CD4-positive, alpha-beta T cell treated with Interleukin-21 for 1 hour (primary cell): Measurements from ENCODE around the gene TMEM108.

Experiments
- DNase-seq: peaks from one replicate; pipeline ENCODE4 v3.0.0-alpha.2; 2020

Gene TMEM108

DNA sequence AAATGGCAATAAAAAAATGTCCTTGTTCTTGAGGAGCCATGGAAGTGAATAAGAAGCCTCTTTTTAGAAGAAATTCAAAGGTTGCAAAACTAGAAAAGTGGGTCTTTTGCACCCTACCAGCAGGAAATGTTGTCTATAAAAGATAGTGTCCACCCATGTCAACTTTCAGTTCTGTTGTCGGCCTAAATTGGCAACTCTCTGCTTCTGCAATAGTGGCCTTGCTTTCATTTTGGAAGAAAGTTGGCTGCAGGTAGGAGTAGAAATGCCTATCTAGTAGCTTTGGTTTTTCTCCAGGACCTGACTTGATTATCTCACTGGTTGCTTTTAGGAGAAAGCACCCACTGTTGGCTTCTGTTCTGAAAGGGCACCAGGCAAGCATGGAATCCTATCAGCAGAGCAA is 85.4 kb downstream of the TMEM108 start:
- no peak for DNase-seq

DNA sequence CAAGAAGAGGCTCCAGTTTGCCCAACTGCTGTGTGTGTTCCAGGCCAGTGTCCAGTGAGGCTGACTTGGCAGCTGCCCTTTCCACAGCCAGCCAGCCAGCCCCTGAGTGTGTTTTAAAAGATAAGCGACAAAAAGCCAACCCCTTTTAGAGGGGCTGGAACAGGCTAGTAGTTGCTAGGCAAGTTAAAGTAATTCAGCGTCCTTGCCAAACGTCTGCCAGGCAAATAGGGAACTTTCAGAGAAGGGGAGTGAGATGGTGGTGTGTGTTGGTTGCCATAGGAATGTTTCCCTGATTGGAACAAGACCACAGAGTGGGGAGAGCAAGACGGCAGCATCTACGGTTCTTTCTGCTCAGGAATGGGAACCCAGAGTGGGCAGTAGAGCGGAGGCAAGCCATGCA is 86.3 kb downstream of the TMEM108 start:
- DNase-seq: no peak

GRCh38 chr3:133125171-133125570 is 87.0 kb downstream of the TMEM108 start:
- no peak for DNase-seq

DNA sequence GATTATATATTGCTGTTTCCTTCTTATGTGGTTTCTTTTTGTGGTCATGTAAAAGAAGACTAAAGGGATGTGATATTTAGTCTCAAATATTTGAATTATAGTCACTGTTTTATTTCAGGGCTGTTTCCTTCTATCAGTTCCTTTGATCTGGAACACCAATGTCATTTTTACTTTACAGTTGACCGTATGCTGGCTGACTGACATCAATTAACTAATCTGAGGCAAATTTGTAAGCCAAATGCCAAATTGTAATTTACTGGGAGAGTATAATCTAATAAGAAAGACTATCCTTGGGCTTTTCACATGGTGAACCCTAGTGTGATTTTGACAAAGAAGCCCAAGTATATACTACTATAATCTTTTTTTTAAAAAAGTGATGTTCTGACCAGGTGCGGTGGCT is 87.6 kb downstream of the TMEM108 start:
- no peak for DNase-seq

GRCh38 chr3:133127381-133127780 is 89.2 kb downstream of the TMEM108 start:
- DNase-seq: no peak

- DNase-seq: no peak
Observed at GRCh38 chr3:133130168-133130567, 92.0 kb downstream of the TMEM108 start.

- no peak for DNase-seq
Observed at GRCh38 chr3:133135306-133135705, 97.1 kb downstream of the TMEM108 start.

DNA sequence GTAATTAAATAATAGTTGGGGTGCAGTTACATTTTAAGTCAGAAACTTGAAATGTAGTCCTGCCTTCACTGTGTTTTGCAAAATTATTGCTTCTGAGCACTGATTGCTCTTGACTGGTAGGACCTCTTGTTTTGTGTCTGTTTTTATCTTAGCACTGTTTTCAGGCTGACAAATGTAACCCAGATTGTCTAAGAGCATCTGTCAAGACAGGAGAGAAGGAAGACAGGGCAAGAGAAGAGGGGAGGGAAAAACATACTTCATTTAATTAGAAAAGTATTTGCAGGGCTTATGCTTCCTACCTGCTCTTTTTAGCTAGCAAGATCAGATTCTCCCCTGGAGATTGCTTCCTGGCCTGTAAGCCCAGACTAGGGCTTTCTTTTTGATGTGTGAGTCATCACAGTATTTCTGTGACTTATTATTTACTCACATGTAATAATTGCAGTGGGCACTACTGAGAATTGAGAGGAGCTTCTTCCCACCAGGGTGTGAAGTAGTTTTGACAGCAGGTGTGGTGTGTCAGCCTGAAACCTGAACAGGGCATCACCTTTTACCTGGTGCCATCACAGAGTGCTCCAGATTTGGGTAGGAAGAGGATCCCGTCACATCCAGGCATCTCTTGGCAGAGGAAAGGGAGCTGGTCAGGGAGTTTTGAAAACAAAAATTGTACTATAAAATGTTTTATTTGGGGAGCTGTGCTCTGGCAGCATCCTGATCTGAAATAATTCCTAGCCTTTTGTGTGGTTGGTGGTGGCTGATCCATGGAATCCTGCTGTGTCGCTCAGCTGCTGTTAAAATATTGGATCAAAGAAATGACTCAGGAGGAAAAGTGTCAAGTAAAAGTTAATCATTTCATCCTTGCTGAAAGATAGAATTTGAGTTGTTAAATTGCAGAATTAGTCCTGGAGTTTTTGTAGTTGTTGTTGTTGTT is 98.2 kb downstream of the TMEM108 start:
- DNase-seq: no peak

DNA sequence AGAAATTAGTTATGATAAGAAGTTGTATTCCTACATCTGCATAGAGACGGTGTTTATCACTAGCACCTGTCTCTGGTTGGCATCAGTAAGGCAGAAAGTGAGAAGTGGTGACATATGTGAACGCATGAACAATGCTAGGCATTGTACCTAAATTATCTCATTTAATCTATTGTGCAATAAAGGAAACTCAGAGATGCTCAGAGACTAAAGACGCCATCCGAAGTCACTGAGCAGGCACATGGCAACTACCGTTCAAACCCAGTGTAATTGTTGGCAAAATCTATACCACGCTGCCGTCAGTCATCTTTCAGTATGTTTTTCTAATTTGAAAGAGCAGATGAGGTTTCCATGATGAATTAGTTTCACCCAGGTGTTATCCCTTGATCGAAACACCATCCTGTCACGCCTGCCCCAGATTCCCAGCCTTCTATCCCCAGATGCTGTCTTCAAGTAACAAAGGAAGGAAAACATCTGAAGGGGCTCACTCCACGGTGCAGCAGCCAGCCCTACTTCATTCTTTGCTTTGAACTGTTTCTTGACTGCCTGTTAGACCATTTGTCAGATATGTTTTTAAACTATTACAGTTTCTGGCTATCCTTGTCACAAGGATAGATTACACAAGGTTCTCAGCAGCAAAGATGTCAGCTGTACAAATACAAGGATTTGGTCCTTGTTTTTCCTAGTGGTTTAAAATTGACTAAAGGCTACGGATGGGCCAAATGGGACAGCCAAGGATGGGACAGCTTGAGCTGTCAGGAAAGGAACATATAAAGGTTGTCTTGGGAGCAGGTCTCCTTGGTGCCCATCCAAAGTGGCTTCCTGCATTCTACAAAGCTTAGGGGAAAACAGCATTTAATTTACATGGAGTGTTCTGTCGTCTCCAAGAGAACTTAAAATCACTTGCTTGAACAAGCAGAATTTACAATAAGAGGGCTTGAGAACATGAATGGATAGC is 99.1 kb downstream of the TMEM108 start:
- no peak for DNase-seq

DNA sequence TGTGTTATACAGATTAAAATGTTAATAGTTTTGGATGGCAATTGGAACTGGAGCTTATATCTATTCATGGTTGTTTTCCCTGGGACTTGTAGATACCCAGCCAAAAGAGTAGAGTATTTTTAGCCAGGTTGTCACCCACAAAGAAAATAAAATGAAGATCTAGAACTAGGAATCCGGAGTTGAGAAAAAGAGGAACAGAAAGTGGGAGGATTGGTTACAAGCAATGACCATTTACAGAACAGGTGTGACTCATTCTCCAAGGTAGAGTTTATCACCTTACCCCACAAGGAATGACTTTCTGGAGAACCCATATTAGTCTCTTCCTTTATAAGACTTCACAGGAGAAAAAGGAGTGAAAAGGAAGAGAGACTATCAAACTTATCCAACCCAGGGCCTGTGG is 99.8 kb downstream of the TMEM108 start:
- no peak for DNase-seq

DNA sequence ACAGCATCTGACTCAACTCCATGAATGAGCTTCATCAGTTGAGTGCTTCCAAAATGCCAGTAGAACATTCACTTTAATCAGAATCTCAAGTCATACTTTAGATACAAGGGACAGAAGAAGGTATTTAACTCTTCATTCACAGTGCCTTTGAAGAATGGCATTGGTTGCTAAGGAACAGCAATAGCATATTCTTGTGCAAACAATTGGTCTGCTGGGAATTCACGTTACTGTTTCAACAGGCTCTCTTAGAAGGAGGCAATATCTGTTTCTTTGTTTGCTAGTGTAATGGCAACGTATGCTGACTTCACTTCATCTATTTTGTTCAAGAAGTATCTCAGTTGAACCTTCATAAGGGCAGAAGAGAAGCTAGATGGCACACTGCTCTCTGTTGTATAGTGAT is 113.9 kb downstream of the TMEM108 start:
- no peak for DNase-seq

- DNase-seq: no peak
Observed at GRCh38 chr3:133152681-133153220, 114.6 kb downstream of the TMEM108 start.

- no peak for DNase-seq
Observed at GRCh38 chr3:133153382-133153781, 115.2 kb downstream of the TMEM108 start.

- no peak for DNase-seq
Observed at GRCh38 chr3:133157716-133158115, 119.5 kb downstream of the TMEM108 start.

- DNase-seq: no peak
Observed at GRCh38 chr3:133158686-133159085, 120.5 kb downstream of the TMEM108 start.

DNA sequence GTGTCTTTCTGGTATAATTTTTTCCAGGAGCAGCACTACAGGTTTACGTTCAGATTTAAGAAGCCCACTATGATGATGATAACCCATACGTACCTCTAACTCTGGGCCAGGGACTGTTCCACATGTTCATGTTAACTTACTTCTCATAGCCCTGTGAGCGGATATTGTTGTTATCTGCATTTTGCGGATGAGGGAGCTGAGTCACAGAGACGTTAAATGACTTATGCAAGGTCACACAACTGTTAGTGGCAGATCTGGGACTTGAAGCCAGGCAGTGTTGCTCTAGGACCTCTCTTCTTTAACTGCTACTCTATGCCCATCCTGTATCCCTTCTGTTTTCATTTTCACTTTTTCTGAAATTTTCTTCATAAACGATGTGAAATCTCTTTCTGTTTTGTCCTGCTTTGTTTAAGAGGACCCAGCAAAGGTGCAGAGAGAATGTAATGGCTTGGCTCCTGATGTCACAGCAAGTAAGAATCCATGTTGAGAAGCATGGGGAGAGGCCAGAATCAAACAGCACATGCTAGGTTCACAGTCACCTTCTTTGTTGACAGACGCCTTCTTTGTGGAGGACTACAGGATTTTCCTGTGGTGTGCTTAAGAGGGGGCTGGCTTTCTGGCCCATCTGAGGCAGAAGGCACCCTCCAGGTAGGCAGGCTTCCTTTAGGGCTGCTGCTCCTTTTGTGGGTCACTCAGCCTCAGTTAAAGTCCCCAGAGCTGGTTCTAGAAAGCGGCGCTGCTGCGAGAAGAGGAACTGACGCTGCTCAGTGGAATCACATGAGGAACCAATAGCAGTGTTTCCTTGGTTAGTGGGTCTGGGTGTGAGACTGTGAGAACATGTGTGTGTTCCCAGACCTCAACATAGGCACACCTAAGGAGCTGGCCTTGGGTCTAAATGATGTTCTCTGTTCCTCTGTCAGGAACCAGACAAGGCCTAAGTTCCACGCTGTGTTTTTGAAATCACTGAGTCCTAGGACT is 121.6 kb downstream of the TMEM108 start:
- no peak for DNase-seq

DNA sequence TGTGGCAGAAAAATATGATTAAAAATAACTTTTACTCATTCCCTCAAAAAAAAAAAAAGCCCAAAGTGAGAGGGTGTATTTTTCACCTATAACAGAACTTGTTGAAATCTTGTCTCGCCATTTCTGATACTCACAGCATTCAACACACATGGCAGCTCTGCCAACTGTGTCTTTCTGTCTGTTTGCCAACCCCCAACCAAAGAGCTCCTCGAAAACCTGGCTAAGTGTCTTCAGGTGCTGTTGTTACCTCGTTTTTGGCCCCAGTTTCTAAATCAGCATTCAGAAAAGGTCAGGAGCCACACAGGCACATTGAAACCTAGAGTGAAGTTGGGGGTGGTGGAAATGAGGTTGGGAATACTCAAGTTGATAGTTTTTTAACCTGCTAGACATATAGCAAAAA is 123.5 kb downstream of the TMEM108 start:
- DNase-seq: no peak

DNA sequence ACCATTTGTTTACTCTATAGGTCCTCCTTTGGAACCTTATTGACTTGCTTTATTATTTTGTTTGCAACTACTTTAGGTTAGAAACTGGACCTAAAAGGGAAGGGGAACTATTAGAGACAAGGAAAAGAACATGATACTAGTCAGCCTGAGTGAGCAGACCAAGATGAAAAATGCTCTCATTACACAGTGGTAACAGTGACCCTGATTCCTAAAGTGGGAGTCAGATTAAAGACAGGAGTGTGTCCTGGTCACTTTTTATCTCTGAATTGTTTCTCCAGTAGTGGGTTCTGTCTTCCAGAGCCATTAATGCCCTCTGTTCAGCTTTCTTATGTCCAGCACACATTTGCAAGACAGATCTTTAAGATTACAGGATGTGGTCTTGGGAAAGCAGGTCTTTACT is 124.1 kb downstream of the TMEM108 start:
- DNase-seq: no peak

DNA sequence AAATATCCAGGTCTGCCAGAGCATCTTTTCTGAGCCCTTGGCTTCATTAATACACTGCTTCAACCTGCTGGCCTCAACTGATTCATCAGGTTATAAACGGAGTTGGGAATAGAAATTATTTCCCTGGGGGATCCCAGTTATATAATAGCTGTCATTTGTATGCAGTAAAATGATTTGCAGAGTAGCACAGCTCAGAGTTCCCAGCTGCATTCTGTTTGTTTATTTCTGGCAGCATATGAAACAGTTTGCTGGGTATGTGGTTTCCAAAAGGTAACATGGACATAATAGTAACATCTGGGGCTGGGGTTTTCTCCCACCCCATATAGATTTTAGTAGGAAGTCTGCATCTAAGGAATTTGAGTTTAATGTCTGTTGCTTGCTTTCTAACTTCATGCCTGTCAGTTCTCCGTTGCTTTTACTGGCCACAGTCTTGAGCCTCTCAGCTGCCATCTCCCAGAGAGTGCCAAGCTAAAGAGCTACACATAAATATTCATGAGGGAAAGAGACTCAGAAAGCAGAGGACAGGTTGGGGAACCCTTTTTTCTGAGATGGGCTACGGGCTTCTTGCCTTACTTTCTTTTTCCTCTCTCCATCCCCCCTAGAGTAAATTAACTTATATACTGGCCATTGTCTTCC is 124.6 kb downstream of the TMEM108 start:
- no peak for DNase-seq

DNA sequence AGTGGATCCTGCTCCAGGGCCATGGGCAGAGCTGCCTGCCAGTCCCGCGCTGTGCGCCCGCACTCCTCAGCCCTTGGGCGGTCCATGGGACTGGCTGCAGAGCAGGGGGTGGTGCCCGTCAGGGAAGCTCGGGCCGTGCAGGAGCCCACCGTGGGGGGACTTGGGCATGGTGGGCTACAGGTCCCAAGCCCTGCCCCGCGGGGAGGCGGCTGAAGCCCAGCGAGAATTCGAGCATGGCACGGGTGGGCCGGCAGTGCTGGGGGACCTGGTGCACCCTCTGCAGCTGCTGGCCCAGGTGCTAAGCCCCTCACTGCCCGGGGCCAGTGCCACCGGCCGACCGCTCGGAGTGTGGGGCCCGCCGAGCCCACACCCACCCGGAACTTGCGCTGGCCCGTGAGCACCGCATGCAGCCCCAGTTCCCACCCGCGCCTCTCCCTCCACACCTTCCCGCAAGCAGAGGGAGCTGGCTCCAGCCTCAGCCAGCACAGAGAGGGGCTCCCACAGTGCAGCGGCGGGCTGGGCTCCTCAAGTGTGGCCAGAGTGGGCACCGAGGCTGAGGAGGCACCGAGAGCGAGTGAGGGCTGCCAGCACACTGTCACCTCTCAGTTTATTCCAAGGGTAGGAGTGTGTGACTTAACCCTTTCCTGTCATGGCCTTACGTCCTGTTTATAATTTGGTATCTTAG is 129.3 kb downstream of the TMEM108 start:
- no peak for DNase-seq

- DNase-seq: no peak
Observed at GRCh38 chr3:133168025-133168401, 129.8 kb downstream of the TMEM108 start.
